GM23338 (cell line): ENCODE data around the gene MUC22. TPM values are rescaled to one million over a fixed set of nuclear protein-coding genes. Genes with fewer than 3 reads are reported as not detected.

ENCODE experiments used
- ATAC-seq: fragments of 200-7000 bp; cut with Tn5 transposase; 3 replicates; pipeline ENCODE4 v1.9.1; 2020
- DNase-seq: peaks from one replicate; pipeline ENCODE4 v3.0.0-alpha.2; 2015; ENCODE audit warnings: low spot score
- H2AFZ ChIP-seq: fragments of 200-600 bp; sonication (generic); 2 replicates; pipeline ENCODE4 v1.8.0; 2016; ENCODE audit warnings: antibody characterized with exemption, mild to moderate bottlenecking, moderate library complexity
- H3F3A ChIP-seq: fragments of 200-600 bp; sonication (generic); replicated peaks from 2 replicates; pipeline ENCODE4 v1.8.0; 2017; ENCODE audit warnings: antibody characterized with exemption, mixed run types, low read depth
- H3K27ac ChIP-seq: fragments of 200-600 bp; sonication (generic); 2 replicates; pipeline ENCODE4 v1.6.1; 2016; ENCODE audit warnings: low read depth
- H3K27me3 ChIP-seq: fragments of 200-600 bp; sonication (generic); 2 replicates; pipeline ENCODE4 v1.8.0; 2016; ENCODE audit warnings: mild to moderate bottlenecking, mixed run types, moderate library complexity; ENCODE audit not compliant: insufficient read depth
- H3K36me3 ChIP-seq: fragments of 200-600 bp; sonication (generic); 2 replicates; pipeline ENCODE4 v1.8.0; 2016; ENCODE audit warnings: mild to moderate bottlenecking; ENCODE audit not compliant: insufficient read depth
- H3K4me1 ChIP-seq: fragments of 200-600 bp; sonication (generic); 2 replicates; pipeline ENCODE4 v1.8.0; 2016; ENCODE audit warnings: mild to moderate bottlenecking, moderate library complexity; ENCODE audit not compliant: insufficient read depth
- H3K4me2 ChIP-seq: fragments of 200-600 bp; sonication (generic); 2 replicates; pipeline ENCODE4 v1.7.1; 2017; ENCODE audit warnings: mixed run types
- H3K4me3 ChIP-seq: fragments of 200-600 bp; sonication (generic); 2 replicates; pipeline ENCODE4 v1.6.1; 2016; ENCODE audit warnings: mixed run types
- H3K79me2 ChIP-seq: fragments of 200-600 bp; sonication (generic); replicated peaks from 2 replicates; pipeline ENCODE4 v1.8.0; 2017; ENCODE audit warnings: mild to moderate bottlenecking; ENCODE audit not compliant: insufficient read depth
- H3K9me2 ChIP-seq: fragments of 200-600 bp; sonication (generic); 2 replicates; pipeline ENCODE4 v1.8.0; 2017; ENCODE audit not compliant: insufficient read depth
- H4K20me1 ChIP-seq: fragments of 200-600 bp; sonication (generic); replicated peaks from 2 replicates; pipeline ENCODE4 v1.8.0; 2017; ENCODE audit warnings: mild to moderate bottlenecking; ENCODE audit not compliant: insufficient read depth
- H3K27ac Mint-ChIP-seq: 2 replicates; pipeline ENCODE4 v1.8.0; 2020; ENCODE audit warnings: inconsistent platforms, mild to moderate bottlenecking, moderate library complexity, mixed read lengths
- H3K27me3 Mint-ChIP-seq: 3 replicates; pipeline ENCODE4 v1.8.0; 2022; ENCODE audit warnings: low read depth, mild to moderate bottlenecking, moderate library complexity, mixed read lengths, inconsistent platforms; ENCODE audit not compliant: insufficient read depth, poor library complexity
- H3K36me3 Mint-ChIP-seq: 3 replicates; pipeline ENCODE4 v1.8.0; 2021; ENCODE audit warnings: low read depth, mild to moderate bottlenecking, inconsistent platforms, moderate library complexity, mixed read lengths
- H3K4me1 Mint-ChIP-seq: 3 replicates; pipeline ENCODE4 v1.8.0; 2020; ENCODE audit warnings: mild to moderate bottlenecking, inconsistent platforms, mixed read lengths
- H3K4me3 Mint-ChIP-seq: 3 replicates; pipeline ENCODE4 v1.8.0; 2021; ENCODE audit warnings: moderate library complexity, mild to moderate bottlenecking, inconsistent platforms, mixed read lengths
- H3K9me3 Mint-ChIP-seq: 3 replicates; pipeline ENCODE4 v1.8.0; 2020; ENCODE audit warnings: moderate library complexity, mild to moderate bottlenecking, inconsistent platforms, mixed read lengths
- CREB1 ChIP-seq: fragments of 250-450 bp; sonication (Bioruptor Pico); IDR thresholded peaks from 2 replicates; pipeline ENCODE4 v1.5.0; 2020; ENCODE audit warnings: low read depth, mild to moderate bottlenecking, moderate library complexity
- CTCF ChIP-seq, 2 experiments: fragments of 200-600 bp in 1 of 2; sonication (generic) in 1 of 2; conservative IDR thresholded peaks; 2 replicates each; pipeline versions ENCODE4 v1.5.1 to v1.6.1; 2016 to 2017; ENCODE audit warnings: antibody characterized with exemption in 2 of 2, low read depth in 2 of 2, mild to moderate bottlenecking in 2 of 2, moderate library complexity in 1 of 2
- EZH2 ChIP-seq: fragments of 200-600 bp; sonication (generic); IDR thresholded peaks from one replicate; pipeline ENCODE4 v1.8.0; 2017; ENCODE audit warnings: antibody characterized with exemption, mild to moderate bottlenecking, low read depth; ENCODE audit not compliant: unreplicated experiment
- NANOG ChIP-seq: IDR thresholded peaks from 2 replicates; pipeline ENCODE4 v1.6.1; 2016; ENCODE audit warnings: antibody characterized with exemption, borderline replicate concordance
- STAT1 ChIP-seq: IDR thresholded peaks from one replicate; pipeline ENCODE4 v1.6.1; 2016; ENCODE audit warnings: antibody characterized with exemption; ENCODE audit not compliant: unreplicated experiment
- ZNF114 ChIP-seq: fragments of 250-450 bp; sonication (Bioruptor Pico); IDR thresholded peaks from 2 replicates; pipeline ENCODE4 v1.5.0; 2020; ENCODE audit warnings: mild to moderate bottlenecking, moderate library complexity
- ZNF462 ChIP-seq: fragments of 250-450 bp; sonication (Bioruptor Pico); IDR thresholded peaks from 2 replicates; pipeline ENCODE4 v1.5.0; 2020; ENCODE audit warnings: mild to moderate bottlenecking, moderate library complexity
- polyA plus RNA-seq: library from polyadenylated mRNA; unstranded; fragments of >200 nt; fragmentation: Nextera tagmentation; extraction: Ambion mirVana; gene quantifications from 2 replicates; pipeline ENCODE4 v1.2.1, GENCODE V29; 2016
- total RNA-seq: library from RNA; depleted of rRNA; stranded (reverse); fragments of >200 nt; shearing (Covaris generic); gene quantifications from 2 replicates; pipeline ENCODE4 v1.2.3, GENCODE V29; 2014

The MUC22 gene
- total and polyA plus RNA-seq, 2 experiments from 2014 or later: not detected

GRCh38 chr6:31038559-31038958 lies 28.3 kb downstream of the MUC22 start (continued):
- TF ChIP-seq ZNF462 (CRISPR knock-in tag): no peak
- TF ChIP-seq ZNF114 (CRISPR knock-in tag): no peak
- no peak for TF ChIP-seq NANOG
- no peak for TF ChIP-seq STAT1
- TF ChIP-seq CREB1: no peak

GRCh38 chr6:31040801-31041200 lies 30.5 kb downstream of the MUC22 start:
- no peaks in the 10 kb centered on the region for H3K9me3 Mint-ChIP-seq
- Histone ChIP-seq H2AFZ (no peak overlapping the region; the same call in 1 of the 2 replicates), H3K9me2 (no peaks in the 10 kb centered on the region), H3K4me1 (no peaks in the 10 kb centered on the region; the same call in 1 of the 2 replicates), H3K4me3 (no peak overlapping the region), H3K27ac (no peak overlapping the region), H3F3A (no peaks in the 10 kb centered on the region), H3K36me3 (no peaks in the 10 kb centered on the region), H3K27me3 (no peaks in the 10 kb centered on the region), H3K4me2 (no peak overlapping the region), H3K79me2 (no peaks in the 10 kb centered on the region), H4K20me1 (no peaks in the 10 kb centered on the region)
- no peaks in the 10 kb centered on the region for H3K36me3 Mint-ChIP-seq
- H3K27me3 Mint-ChIP-seq: peaks cover 2% of the 10 kb centered on the region
- H3K4me1 Mint-ChIP-seq: no peaks in the 10 kb centered on the region
- TF ChIP-seq CTCF (conservative IDR thresholded peaks at IDR 0.05; ENCODE audit: low read depth in 2 of 2) (no peak), EZH2 (no peak), STAT1 (no peak), ZNF114 (CRISPR knock-in tag) (no peak)
- no peak for ATAC-seq
- no peak overlapping the region for H3K4me3 Mint-ChIP-seq
- no peak for DNase-seq
- no peak overlapping the region for H3K27ac Mint-ChIP-seq
